MCF 10A (cell line): ENCODE measurements around the gene NDUFC2. TPM values are rescaled to one million over a fixed set of nuclear protein-coding genes. Genes with fewer than 3 reads are reported as not detected.
A peak's percentile ranks its signal among the peaks of the same experiment; 100 is the strongest.

Source experiments
- BruUV-seq: library from RNA; stranded (reverse); fragments of 400-500 nt; replicated peaks from 2 replicates; lab custom pipeline; 2021; lab: Mats Ljungman, UMichigan
- CTCF ChIA-PET: fragments of 300-600 bp; sonication (Branson Sonifier 250); formaldehyde crosslinking; extraction: SDS; loops from one replicate; lab custom pipeline; 2021; ENCODE audit warnings: antibody characterized with exemption, inconsistent platforms; lab: Yijun Ruan, JAX
- POLR2A ChIA-PET: fragments of 300-600, 350-650 bp; sonication (Branson Sonifier 250); formaldehyde crosslinking; extraction: SDS; loops from one replicate; lab custom pipeline; 2020; ENCODE audit warnings: antibody characterized with exemption, inconsistent platforms; lab: Yijun Ruan, JAX
- DNase-seq: peaks from one replicate; pipeline ENCODE4 v3.0.0-alpha.2; 2018; ENCODE audit not compliant: unreplicated experiment
- H3K27ac Mint-ChIP-seq: one replicate; pipeline ENCODE4 v1.8.0; 2022; ENCODE audit warnings: mild to moderate bottlenecking, low read depth, mixed read lengths; ENCODE audit not compliant: unreplicated experiment
- H3K27me3 Mint-ChIP-seq: one replicate; pipeline ENCODE4 v1.8.0; 2022; ENCODE audit warnings: mixed read lengths; ENCODE audit not compliant: insufficient read depth, unreplicated experiment
- H3K36me3 Mint-ChIP-seq: one replicate; pipeline ENCODE4 v1.8.0; 2022; ENCODE audit warnings: mild to moderate bottlenecking, moderate library complexity, mixed read lengths; ENCODE audit not compliant: insufficient read depth, unreplicated experiment
- H3K4me1 Mint-ChIP-seq: one replicate; pipeline ENCODE4 v1.8.0; 2022; ENCODE audit warnings: mixed read lengths; ENCODE audit not compliant: insufficient read depth, unreplicated experiment
- H3K4me3 Mint-ChIP-seq: one replicate; pipeline ENCODE4 v1.8.0; 2022; ENCODE audit warnings: mild to moderate bottlenecking, moderate library complexity, mixed read lengths; ENCODE audit not compliant: unreplicated experiment
- H3K9me3 Mint-ChIP-seq: one replicate; pipeline ENCODE4 v1.8.0; 2022; ENCODE audit warnings: mixed read lengths; ENCODE audit not compliant: unreplicated experiment
- CTCF ChIP-seq: fragments of 200-600 bp; IDR thresholded peaks from one replicate; pipeline ENCODE4 v1.8.0; 2022; ENCODE audit warnings: antibody characterized with exemption, mild to moderate bottlenecking; ENCODE audit not compliant: unreplicated experiment
- intact Hi-C: fragments of 100-400 bp; cut with micrococcal nuclease; formaldehyde crosslinking; loops from 2 replicates; pipeline ENCODE4 v1.14.1; 2022
- total RNA-seq: library from RNA; stranded (reverse); gene quantifications from 2 replicates; pipeline ENCODE4 v1.2.3, GENCODE V29; 2022

NDUFC2 gene
- total RNA-seq, 1 experiment from 2014 or later: 186 TPM

- intact Hi-C loops: no loop called here
- no TSS peak for BruUV-seq
- POLR2A ChIA-PET: interaction anchor here (0.9 to 2.0 kb wide), 4 partner anchors 19 to 402 kb away, joined by 3 to 8 read pairs (median 4); partner anchors contain the start of genes INTS4 and NDUFC2
- Mint-ChIP-seq H3K36me3 (no peaks in the 10 kb centered on the region), H3K9me3 (no peaks in the 10 kb centered on the region), H3K27me3 (no peaks in the 10 kb centered on the region), H3K27ac (peak overlapping the region; percentile 99), H3K4me1 (peaks cover 21% of the 10 kb centered on the region), H3K4me3 (no peak overlapping the region)
- DNase-seq: peak; percentile 38
- CTCF ChIA-PET: interaction anchor here (0.7 to 1.8 kb wide), 5 partner anchors 8 to 884 kb away, joined by 3 to 4 read pairs (median 3); partner anchors contain the start of gene INTS4
- no peak for TF ChIP-seq CTCF
Observed at GRCh38 chr11:78039391-78039918, 40.2 kb downstream of the NDUFC2 start.

GRCh38 chr11:78038697-78039313 lies 40.9 kb downstream of the NDUFC2 start:
- Mint-ChIP-seq H3K9me3 (no peaks in the 10 kb centered on the region), H3K27ac (no peak overlapping the region), H3K36me3 (no peaks in the 10 kb centered on the region), H3K27me3 (no peaks in the 10 kb centered on the region), H3K4me3 (no peak overlapping the region), H3K4me1 (peaks cover 25% of the 10 kb centered on the region)
- intact Hi-C loops: no loop called here
- DNase-seq: peak; percentile 82
- TF ChIP-seq CTCF: no peak
- ChIA-PET POLR2A (interaction anchor here (2.0 kb wide), 1 partner anchor 44 kb away, joined by 8 read pairs; the partner anchor contains the start of gene INTS4), CTCF (interaction anchor here (0.7 to 0.9 kb wide), 2 partner anchors 156 to 883 kb away, joined by 3 read pairs; no protein-coding TSS in a partner anchor)
- no TSS peak for BruUV-seq

GRCh38 chr11:78037825-78038620 lies 41.6 kb downstream of the NDUFC2 start:
- no TSS peak for BruUV-seq
- no peaks in the 10 kb centered on the region for H3K27me3 Mint-ChIP-seq
- no peak for DNase-seq
- CTCF ChIA-PET: interaction anchor here (0.9 kb wide), 1 partner anchor 157 kb away, joined by 3 read pairs; no protein-coding TSS in a partner anchor
- H3K27ac Mint-ChIP-seq: no peak overlapping the region
- H3K4me1 Mint-ChIP-seq: peaks cover 25% of the 10 kb centered on the region
- intact Hi-C loops: no loop called here
- no peaks in the 10 kb centered on the region for H3K9me3 Mint-ChIP-seq
- no peak overlapping the region for H3K4me3 Mint-ChIP-seq
- POLR2A ChIA-PET: interaction anchor here (0.7 to 1.1 kb wide), 2 partner anchors 42 to 217 kb away, joined by 3 read pairs; partner anchors contain the start of genes AAMDC and NDUFC2
- no peak for TF ChIP-seq CTCF
- no peaks in the 10 kb centered on the region for H3K36me3 Mint-ChIP-seq
